GM18517 (cell line): ENCODE measurements around the gene RTN4RL1.

Experiments
- ATAC-seq: cut with Tn5 transposase; IDR thresholded peaks from one replicate; pipeline ENCODE4 v1.9.1; 2021; ENCODE audit warnings: mild to moderate bottlenecking, moderate library complexity; ENCODE audit not compliant: unreplicated experiment

Gene RTN4RL1

DNA sequence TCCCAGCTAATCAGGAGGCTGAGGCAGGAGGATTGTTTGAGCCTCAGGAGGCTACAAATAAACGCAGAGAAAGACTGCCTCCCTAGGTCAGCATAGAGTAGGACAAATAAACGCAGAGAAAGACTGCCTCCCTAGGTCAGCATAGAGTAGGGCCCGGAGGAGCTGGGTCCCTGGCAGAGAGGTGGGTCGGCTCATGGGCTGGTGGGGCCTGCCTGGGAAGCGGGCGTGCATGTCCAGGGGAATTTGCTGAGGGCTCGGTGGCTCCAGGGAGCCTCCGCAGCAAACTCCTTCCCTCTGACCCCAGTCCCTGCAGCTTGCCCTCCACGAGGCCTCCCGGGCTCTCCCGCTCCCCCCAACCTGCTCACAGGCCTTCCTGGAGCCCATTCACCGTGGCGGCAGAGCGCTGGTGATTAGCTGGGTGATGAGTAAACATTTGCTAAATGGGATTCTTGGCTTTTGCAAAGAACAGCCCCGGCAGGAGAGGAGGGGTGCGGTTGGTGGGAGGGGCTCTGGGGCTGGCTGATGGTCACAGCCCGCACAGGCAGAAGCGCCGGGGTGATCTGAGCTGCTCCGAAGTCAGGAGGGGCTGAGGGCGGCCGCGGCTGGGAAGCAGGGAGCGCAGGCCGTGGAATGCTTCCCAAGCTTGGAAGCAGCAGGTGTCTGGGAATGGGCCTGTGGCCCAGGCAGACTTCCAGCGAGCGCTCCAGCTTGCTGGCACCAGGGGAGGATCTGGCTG is 93.1 kb downstream of the RTN4RL1 start:
- ATAC-seq, result no peak

DNA sequence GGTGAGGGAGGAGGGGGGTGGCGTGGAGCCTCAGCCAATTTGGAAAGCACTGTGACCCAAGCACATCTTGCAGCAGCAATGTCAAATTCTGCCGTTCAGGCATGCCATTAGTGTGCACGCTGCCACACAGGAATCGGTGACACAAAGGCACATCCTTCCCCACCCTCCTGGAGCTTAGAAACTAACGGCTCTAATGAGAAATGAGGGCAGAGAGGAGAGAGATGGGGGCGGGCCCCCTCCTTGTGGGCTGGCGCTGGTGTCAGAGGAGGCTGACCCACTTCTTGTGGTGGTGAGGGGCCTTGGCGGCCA is 94.8 kb downstream of the RTN4RL1 start:
- no peak for ATAC-seq

DNA sequence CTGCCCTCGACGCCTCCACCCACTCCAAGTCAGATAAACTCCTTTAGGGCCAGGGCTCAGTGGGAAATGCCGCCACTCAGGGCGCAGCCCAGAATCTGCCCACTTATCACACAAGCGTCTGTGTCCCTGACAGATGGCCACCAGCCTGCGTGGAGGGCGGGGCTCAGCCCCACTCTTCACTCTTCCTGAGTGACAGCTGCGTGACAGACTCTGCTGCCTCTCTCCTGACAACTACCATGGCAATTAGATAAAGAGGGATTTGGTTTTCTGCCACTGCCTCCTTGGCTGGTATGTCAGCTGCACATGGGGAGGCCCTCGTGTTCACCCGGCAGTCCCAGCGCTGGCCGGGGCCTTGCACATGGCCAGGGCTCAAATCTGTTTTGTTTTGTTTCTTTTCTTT is 96.2 kb downstream of the RTN4RL1 start:
- ATAC-seq, result no peak

DNA sequence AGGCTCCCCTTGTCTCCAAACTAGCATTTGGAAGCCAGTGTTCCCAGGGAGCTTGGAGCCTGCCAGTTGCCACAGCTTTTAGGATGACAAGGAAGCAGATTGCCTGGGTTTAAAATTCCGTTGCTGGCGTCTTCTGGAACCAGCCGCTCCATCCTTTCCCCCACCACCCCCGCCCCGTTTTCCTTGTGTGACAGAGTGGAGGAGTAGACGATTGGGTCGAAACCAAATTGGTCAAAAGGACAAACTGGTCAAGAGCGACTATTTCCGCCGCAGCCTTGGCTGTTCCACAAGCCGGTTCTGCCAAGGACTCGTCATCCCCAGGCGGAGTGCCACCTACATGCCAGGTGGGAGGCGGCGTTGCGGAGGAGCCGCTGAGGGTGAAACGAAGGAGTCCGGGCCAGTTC is 104.2 kb downstream of the RTN4RL1 start:
- no peak for ATAC-seq

GRCh38 chr17:1919201-1919600 is 105.9 kb downstream of the RTN4RL1 start:
- ATAC-seq, result no peak

DNA sequence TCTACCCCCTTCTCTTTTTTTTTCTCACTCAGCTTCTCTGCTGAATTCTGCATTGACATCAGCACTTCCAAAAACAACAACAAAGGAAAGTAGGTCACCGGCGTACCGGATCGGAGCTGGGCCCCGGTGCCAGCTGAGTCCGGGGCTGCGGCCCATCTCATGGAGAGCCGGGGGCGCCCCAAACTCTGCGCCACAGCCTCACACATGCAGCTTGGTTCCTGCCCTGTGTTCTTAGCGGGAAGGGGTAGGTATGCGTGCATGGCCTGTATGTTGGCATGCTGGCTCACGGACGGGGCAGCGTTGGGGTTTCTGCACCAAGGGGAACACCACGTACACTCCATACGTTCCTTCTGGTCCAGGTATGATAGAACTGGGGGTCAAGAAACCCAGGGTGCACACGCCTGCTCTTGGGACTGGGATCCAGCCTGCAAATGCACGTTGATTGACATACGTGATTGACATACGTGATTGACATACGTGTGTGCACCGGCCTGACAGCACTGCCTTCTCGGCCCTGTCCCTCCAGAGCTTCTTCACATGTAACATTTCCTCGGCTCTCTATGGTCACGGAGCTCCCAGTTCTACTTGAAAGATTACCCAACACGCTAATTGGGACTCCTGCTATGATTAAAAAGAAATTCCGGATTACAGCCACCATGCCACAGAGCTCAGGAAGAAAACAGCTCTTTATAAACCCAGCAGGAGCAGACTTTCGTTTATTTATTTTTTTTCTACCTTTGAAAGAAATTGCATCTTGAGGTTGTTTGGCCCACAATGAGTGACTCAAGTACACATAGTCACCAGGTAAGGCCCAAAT is 106.6 kb downstream of the RTN4RL1 start:
- ATAC-seq, result no peak

DNA sequence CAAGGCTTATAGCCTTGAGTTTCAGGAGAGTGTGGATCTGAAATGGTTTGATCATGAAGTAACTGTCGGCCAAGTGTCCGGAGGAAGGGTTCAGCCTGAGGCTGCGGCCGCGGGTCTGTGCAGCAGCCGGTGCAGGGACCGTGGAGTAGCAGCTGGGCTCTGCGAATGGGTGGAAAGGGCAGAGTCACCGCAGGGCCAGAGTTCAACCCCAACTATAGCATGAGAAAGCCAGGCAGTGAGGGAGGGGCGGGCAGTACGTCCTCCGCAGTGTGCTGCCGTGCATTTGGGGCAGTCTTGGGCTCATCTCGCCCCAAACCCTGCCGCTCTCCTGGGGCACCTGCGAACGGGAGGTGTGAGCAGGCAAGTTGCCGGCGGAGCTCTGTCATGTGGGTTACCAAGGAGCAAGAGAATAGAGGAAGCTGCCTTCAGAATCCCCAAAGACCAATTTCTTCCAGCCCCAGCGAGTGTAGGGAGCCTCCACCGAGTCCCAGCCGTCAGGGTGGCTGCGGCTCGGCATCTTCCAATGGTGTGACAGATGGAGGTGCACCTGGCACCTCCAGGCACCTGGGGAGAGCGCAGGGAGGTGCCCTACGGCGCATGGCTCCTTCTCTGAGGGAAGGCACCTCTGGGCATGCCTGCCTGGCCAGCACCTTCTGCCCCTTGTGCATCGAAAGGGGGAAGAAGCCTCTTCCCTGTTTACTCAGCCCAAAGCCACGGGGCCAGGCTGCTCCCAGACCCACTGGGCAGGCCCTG is 108.0 kb downstream of the RTN4RL1 start:
- no peak for ATAC-seq

DNA sequence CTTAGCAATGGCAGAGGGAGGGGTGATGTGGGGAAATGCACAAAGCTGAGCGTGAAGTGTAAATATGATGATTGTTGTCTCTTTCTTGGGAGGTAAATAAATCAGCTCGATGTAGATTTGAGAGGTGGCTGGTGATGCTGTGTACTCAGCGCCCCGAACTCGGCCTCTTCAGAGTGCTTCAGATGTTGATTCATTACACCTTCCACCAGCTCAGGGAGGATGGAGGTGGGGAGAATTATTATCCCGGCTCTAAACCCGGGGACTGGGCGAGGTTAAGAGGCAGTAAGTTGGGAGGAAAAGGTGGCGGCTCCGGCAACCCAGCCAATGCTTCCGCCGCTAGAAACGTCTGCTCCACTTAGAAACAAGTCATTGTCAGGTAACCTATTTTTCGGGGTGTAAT is 108.8 kb downstream of the RTN4RL1 start:
- ATAC-seq, result no peak

DNA sequence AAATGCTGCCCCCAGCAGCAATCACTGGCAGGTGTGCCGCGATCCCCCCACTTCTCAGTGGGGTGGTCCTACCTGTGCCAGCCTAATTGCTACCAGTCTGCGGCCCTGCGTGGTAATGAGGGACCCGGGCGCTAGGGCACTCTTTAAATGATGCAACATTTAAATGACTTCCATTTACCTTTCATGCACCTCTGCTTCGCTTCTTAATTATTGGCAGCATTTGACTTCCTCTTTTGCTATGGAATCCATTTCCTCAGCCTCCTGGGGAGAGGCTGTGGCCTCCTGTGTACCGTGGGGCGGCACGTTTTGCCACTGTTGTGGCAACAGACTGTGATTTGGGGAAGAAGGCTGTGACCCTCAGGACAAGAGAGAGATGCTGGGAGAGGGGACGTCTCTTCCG is 109.2 kb downstream of the RTN4RL1 start:
- ATAC-seq, result no peak

- no peak for ATAC-seq
Measured at GRCh38 chr17:1914661-1915083, 110.5 kb downstream of the RTN4RL1 start.

DNA sequence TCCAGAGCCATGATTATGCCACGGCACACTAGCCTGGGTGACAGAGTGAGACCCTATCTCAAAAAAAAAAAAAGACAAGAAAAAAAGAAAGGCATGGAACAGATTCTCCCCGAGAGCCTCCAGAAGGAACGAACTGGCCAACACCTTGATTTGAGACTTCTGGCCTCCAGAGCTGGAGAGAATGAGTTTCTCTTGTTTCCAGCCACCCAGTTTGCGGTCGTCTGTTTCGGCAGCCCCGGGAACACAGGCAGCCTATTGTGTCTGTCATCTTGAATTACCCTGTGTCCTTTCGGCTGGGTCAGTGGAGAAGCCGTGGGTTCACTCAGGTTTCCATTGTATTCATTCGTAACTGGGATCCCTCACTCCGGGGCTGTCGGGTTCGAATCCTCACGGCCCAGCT is 111.4 kb downstream of the RTN4RL1 start:
- ATAC-seq, result no peak

GRCh38 chr17:1912146-1912545 is 113.0 kb downstream of the RTN4RL1 start:
- no peak for ATAC-seq

DNA sequence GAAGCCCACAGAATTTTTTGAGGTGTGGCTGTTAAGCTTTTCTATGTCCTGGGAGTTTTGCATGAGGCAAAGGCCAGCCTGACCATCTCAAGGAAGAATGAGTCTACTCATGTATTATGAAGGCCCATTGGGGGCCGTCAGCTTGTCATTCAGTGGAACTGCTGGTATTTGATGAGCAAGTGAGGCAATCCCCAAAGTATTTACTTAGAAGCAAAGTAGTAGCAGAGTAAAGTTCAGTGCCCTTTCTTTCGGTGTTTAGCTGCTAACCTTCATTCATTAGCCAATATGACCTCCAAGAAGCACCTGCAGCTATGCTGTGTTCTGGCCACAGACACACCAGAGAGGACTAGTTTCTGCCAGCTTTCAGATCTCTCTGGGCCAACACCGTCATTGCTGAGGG is 115.1 kb downstream of the RTN4RL1 start:
- ATAC-seq, result no peak

GRCh38 chr17:1908699-1909309 is 116.3 kb downstream of the RTN4RL1 start:
- no peak for ATAC-seq

DNA sequence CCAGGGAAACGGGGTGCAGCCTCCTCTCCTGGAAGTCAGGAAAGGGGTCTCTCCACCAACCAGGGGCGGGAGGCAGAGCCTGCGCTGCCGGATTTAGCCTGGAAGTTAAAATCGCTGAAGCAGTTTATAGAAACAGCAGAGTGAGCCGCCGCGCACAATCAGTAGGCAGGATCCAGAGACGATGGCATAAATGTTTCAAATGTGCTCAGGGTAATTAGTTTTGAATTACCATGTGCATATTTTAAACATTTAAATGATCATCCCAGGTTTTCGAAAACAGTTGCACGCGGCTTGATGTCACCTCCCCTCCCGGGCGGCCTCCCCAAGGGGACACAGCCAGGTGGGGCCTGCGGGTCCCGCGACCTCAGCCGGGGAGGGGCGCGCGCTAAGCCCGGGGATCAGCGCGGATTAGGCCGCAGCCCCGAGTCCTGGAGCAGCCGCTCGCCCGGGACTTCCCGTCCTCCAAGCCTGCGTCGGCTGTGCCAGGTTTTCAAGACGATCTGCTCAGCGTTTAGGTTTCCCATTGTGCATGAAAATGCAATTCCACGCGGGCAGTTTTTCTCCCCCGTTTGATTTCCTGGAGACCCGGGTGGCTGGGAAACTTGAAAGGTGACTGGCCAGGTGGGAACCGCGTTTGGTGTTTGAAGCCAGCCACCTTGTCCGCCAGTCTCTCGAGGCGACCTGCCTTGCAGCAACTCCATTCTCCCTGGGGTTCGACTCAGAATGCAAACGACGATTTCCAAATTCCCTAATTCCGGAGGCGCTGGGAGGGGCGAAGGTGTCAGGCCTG is 117.0 kb downstream of the RTN4RL1 start:
- ATAC-seq, result no peak

GRCh38 chr17:1907216-1907631 is 117.9 kb downstream of the RTN4RL1 start:
- ATAC-seq, result no peak

- no peak for ATAC-seq
Measured at GRCh38 chr17:1906662-1907101, 118.5 kb downstream of the RTN4RL1 start.

- no peak for ATAC-seq
Measured at GRCh38 chr17:1905190-1905913, 119.8 kb downstream of the RTN4RL1 start.

- ATAC-seq, result no peak
Measured at GRCh38 chr17:1904273-1905182, 120.6 kb downstream of the RTN4RL1 start.
